ENCODE results near the gene ZNF3.

The ZNF3 gene

GRCh38 chr7:100034871-100035510 is 46.5 kb downstream of the ZNF3 start:
- TF ChIP-seq CTCF (IDR thresholded peaks at IDR 0.05; ENCODE audit: poor library complexity, severe bottlenecking), result no peak
- H3K36me3 ChIP-seq (ENCODE audit: low read depth), result peaks cover 65% of the 10 kb centered on the region
- peak overlapping the region; percentile 49 for H3K27ac ChIP-seq (ENCODE audit: poor library complexity, severe bottlenecking)
- H3K9me3 ChIP-seq (ENCODE audit: severe bottlenecking), result no peaks in the 10 kb centered on the region
- no peak overlapping the region for H3K4me3 ChIP-seq (ENCODE audit: severe bottlenecking)
- ATAC-seq (ENCODE audit: low read depth), result peak; percentile 79
- DNase-seq (ENCODE audit: low spot score), result no peak
- no peaks in the 10 kb centered on the region for H3K27me3 ChIP-seq (ENCODE audit: insufficient read depth, poor library complexity, severe bottlenecking)
- H3K4me1 ChIP-seq (ENCODE audit: insufficient read depth, poor library complexity, severe bottlenecking), result peaks cover 5% of the 10 kb centered on the region

- DNase-seq (ENCODE audit: low spot score) (no peak), ATAC-seq (ENCODE audit: low read depth) (no peak)
- H3K9me3 ChIP-seq (ENCODE audit: severe bottlenecking), result no peaks in the 10 kb centered on the region
- TF ChIP-seq CTCF (IDR thresholded peaks at IDR 0.05; ENCODE audit: poor library complexity, severe bottlenecking), result no peak
- no peaks in the 10 kb centered on the region for H3K27me3 ChIP-seq (ENCODE audit: insufficient read depth, poor library complexity, severe bottlenecking)
- peaks cover 67% of the 10 kb centered on the region for H3K36me3 ChIP-seq (ENCODE audit: low read depth)
- no peak overlapping the region for H3K4me3 ChIP-seq (ENCODE audit: severe bottlenecking)
- peaks cover 9% of the 10 kb centered on the region for H3K4me1 ChIP-seq (ENCODE audit: insufficient read depth, poor library complexity, severe bottlenecking)
- H3K27ac ChIP-seq (ENCODE audit: poor library complexity, severe bottlenecking), result no peak overlapping the region
These were observed 48.0 kb downstream of the ZNF3 start for GRCh38 chr7:100033526-100033925.

- H3K4me3 ChIP-seq (ENCODE audit: severe bottlenecking), result no peak overlapping the region
- H3K36me3 ChIP-seq (ENCODE audit: low read depth), result peaks cover 75% of the 10 kb centered on the region
- H3K9me3 ChIP-seq (ENCODE audit: severe bottlenecking), result no peaks in the 10 kb centered on the region
- peaks cover 19% of the 10 kb centered on the region for H3K4me1 ChIP-seq (ENCODE audit: insufficient read depth, poor library complexity, severe bottlenecking)
- TF ChIP-seq CTCF (IDR thresholded peaks at IDR 0.05; ENCODE audit: poor library complexity, severe bottlenecking), result no peak
- DNase-seq (ENCODE audit: low spot score) (no peak), ATAC-seq (ENCODE audit: low read depth) (peak; percentile 15; the same call in 1 of the 3 replicates)
- H3K27me3 ChIP-seq (ENCODE audit: insufficient read depth, poor library complexity, severe bottlenecking), result no peaks in the 10 kb centered on the region
- H3K27ac ChIP-seq (ENCODE audit: poor library complexity, severe bottlenecking), result peak overlapping the region; percentile 24
These were observed 51.9 kb downstream of the ZNF3 start for GRCh38 chr7:100029596-100029995.

GRCh38 chr7:100027197-100027596 is 54.3 kb downstream of the ZNF3 start:
- Histone ChIP-seq H3K4me3 (ENCODE audit: severe bottlenecking) (no peak overlapping the region), H3K9me3 (ENCODE audit: severe bottlenecking) (no peaks in the 10 kb centered on the region), H3K4me1 (ENCODE audit: insufficient read depth, poor library complexity, severe bottlenecking) (peaks cover 27% of the 10 kb centered on the region), H3K36me3 (ENCODE audit: low read depth) (peaks cover 75% of the 10 kb centered on the region), H3K27ac (ENCODE audit: poor library complexity, severe bottlenecking) (peak overlapping the region; percentile 82), H3K27me3 (ENCODE audit: insufficient read depth, poor library complexity, severe bottlenecking) (no peaks in the 10 kb centered on the region)
- TF ChIP-seq CTCF (IDR thresholded peaks at IDR 0.05; ENCODE audit: poor library complexity, severe bottlenecking), result no peak
- no peak for ATAC-seq (ENCODE audit: low read depth)
- no peak for DNase-seq (ENCODE audit: low spot score)

GRCh38 chr7:100024020-100024619 is 57.4 kb downstream of the ZNF3 start:
- DNase-seq (ENCODE audit: low spot score) (no peak), ATAC-seq (ENCODE audit: low read depth) (no peak)
- no peaks in the 10 kb centered on the region for H3K27me3 ChIP-seq (ENCODE audit: insufficient read depth, poor library complexity, severe bottlenecking)
- no peak overlapping the region for H3K4me3 ChIP-seq (ENCODE audit: severe bottlenecking)
- TF ChIP-seq CTCF (IDR thresholded peaks at IDR 0.05; ENCODE audit: poor library complexity, severe bottlenecking), result no peak
- no peaks in the 10 kb centered on the region for H3K9me3 ChIP-seq (ENCODE audit: severe bottlenecking)
- H3K27ac ChIP-seq (ENCODE audit: poor library complexity, severe bottlenecking), result no peak overlapping the region
- H3K4me1 ChIP-seq (ENCODE audit: insufficient read depth, poor library complexity, severe bottlenecking), result peaks cover 24% of the 10 kb centered on the region
- peaks cover 76% of the 10 kb centered on the region for H3K36me3 ChIP-seq (ENCODE audit: low read depth)
